GM18907 (cell line): ENCODE results near the gene SAP25.

Source experiments
- ATAC-seq: cut with Tn5 transposase; IDR thresholded peaks from one replicate; pipeline ENCODE4 v1.9.1; 2021; ENCODE audit warnings: mild to moderate bottlenecking, moderate library complexity; ENCODE audit not compliant: unreplicated experiment

The SAP25 gene

GRCh38 chr7:100573691-100574361, at the start of gene SAP25:
SAP25 (minus strand) TSS chr7:100573900; CDS start chr7:100573742, 158 bp downstream.
- no peak for ATAC-seq

- no peak for ATAC-seq
These were observed 47.9 kb upstream of the SAP25 start for GRCh38 chr7:100621554-100621953.

DNA sequence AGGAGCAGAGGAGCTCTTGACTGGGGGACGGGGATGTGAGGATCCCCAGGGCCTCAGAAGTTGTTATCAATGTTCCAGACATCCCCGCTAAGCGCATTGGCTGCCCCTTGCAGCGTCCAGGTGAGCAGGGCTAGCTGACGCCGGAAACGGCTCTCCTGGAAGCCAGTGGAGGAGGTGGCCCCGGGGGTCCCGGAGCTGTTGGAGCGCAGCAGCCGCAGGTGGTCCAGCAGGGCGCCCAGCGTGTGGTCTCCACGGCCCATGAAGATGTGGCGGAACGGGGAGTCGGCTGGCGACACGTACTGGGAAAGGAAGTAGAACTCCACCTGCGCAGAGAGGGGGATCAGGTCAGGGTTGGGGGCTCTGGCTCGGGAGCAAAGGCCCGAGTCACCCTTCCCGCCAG, 47.1 kb upstream of the SAP25 start:
- no peak for ATAC-seq

DNA sequence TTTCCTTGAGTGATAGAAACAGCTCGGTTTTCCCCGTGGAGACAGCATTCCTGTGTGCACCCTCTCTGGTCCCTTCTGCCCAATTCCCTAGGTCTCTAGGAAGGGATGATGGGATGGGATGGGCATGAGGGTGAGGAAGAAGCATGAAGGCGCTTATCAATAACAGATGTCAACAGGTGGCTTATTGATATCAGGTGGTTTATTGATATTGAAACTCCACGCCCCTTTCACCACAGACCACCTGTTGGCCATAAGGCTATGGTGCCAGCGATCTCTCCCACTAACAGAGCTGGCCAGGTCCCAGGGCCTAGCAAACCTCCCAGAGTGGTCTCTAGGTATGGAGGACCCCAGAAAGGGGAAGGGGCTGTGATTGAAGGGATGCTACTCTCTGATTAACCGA, 46.5 kb upstream of the SAP25 start:
- no peak for ATAC-seq

DNA sequence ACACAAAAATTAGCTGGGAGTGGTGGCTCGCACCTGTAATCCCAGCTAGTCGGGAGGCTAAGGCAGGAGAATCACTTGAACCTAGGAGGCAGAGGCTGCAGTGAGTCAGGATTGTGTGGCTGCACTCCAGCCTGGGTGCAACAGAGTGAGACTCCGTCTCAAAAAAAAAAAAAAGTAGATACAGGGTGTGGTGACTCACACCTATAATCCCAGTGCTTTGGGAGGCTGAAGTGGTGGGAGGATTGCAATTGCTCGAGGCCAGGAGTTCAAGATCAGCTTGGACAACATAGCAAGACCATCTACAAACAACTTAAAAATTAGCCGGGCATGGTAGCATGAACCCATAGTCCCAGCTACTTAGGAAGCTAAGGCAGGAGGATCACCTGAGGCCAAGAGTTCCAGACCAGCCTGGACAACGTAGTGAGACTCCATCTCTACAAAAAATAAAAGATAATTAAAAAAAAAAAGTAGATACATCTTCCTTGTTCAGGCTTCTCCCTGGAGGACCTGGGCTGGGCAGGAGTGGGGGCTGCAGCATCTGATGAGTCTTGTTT, 40.7 kb upstream of the SAP25 start:
- ATAC-seq = no peak

GRCh38 chr7:100613412-100614175, 39.9 kb upstream of the SAP25 start:
- no peak for ATAC-seq

DNA sequence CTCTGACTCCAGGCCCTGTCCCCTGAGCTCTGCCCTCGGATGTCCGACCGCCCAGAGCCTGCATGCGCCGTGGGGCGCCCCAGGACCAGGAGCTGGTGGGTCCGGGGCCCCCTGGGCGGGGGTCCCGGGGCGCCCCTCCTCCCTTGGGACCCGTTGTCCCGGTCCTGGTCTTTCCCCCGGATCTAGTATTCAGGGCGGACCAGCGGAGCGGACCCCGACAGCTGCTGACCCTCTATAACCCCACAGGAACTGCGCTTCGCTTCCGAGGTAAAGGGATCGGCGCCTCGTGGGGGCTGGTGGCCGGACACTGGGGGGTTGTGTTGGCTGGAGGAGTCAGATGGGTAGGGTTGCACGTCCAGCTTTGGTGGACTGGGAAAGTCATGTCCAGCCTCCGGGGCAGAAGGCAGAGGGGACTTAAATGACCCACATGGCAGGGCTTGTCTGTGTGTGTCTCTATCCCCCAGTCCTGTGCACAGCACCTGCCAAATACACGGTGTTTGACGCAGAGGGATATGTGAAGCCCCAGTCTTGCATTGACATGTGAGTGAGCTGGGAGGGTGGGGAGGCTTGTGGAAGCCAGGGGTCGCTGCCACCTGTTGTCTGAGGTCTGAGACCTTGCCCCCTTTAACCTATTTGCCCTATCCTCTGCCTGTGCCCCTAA, 39.2 kb upstream of the SAP25 start:
- no peak for ATAC-seq

DNA sequence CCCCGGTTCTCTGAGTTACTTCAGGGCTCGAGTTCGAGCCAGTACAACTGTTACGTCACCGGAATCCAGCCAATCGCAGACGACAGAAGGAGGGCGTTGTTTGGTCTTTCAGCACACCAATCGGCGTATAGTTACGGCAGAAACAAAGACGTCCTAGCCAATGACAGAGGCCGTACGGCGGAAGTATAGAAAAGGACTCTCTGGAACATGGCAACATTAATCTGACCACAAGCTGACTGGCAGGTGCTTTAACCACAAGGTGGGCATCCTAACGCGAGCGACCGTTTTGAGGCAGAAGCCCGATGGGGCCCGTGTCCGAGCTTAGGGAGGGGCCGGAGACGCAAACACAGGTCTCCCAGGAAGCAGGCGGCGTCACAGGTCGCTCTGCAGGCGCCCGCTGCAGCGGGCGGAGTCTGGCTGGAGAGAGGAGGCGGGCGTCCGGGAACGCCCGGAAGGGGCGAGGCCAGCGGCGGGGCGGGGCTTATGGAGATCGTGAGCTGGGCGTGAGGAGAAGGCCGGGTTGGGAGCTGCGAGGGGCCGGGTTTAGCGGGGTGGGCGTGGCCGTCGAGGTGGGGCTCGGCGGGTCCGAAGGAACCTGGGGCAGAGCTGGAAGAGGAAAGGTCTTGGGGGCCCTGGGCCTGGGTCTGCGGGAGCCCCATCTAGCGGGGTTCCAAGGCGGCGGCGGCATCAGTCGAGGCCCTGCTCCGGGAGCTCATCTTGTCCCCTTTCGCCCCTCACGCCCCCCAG, 38.5 kb upstream of the SAP25 start, which contains the start of gene MOSPD3:
Gene MOSPD3 (plus strand): TSS at position 558 of the 747 bp plus-strand sequence. CDS start 252 bp downstream, outside the sequence.
- ATAC-seq = peak; percentile 89

GRCh38 chr7:100609958-100610357, 36.3 kb upstream of the SAP25 start:
- no peak for ATAC-seq

DNA sequence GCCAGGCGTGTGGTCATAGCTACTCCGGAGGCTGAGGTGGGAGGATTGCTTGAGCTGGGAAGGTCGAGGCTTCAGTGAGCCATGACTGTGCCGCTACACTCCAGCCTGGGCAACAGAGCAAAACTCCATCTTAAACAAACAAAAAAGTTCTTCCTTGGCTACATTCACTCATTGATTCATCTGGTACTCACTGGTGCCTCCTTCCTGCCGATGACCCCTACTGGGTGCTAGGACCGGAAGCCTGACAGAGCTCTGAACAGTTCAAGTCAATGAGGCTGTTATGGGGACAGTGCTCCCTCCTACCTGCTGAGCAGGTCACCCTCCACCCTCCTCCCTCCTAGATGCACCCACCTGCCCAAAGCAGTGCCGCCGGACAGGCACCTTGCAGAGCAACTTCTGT, 33.4 kb upstream of the SAP25 start:
- no peak for ATAC-seq

DNA sequence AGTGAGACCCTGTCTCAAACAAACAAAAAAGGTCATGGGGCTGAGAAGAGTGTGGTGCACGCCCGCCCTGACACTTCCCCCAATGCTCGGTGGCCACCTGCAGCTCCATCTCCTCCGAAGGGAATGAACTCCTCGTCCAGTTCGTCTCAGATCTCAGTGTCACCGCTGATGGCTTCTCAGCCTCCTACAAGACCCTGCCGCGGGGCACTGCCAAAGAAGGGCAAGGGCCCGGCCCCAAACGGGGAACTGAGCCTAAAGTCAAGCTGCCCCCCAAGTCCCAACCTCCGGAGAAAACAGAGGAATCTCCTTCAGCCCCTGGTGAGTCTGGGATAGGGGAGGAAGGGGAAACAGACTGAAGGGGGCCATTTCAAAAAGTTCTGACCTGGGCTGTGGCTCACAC, 32.6 kb upstream of the SAP25 start:
- ATAC-seq = no peak

GRCh38 chr7:100604976-100605911, 31.5 kb upstream of the SAP25 start:
- no peak for ATAC-seq

DNA sequence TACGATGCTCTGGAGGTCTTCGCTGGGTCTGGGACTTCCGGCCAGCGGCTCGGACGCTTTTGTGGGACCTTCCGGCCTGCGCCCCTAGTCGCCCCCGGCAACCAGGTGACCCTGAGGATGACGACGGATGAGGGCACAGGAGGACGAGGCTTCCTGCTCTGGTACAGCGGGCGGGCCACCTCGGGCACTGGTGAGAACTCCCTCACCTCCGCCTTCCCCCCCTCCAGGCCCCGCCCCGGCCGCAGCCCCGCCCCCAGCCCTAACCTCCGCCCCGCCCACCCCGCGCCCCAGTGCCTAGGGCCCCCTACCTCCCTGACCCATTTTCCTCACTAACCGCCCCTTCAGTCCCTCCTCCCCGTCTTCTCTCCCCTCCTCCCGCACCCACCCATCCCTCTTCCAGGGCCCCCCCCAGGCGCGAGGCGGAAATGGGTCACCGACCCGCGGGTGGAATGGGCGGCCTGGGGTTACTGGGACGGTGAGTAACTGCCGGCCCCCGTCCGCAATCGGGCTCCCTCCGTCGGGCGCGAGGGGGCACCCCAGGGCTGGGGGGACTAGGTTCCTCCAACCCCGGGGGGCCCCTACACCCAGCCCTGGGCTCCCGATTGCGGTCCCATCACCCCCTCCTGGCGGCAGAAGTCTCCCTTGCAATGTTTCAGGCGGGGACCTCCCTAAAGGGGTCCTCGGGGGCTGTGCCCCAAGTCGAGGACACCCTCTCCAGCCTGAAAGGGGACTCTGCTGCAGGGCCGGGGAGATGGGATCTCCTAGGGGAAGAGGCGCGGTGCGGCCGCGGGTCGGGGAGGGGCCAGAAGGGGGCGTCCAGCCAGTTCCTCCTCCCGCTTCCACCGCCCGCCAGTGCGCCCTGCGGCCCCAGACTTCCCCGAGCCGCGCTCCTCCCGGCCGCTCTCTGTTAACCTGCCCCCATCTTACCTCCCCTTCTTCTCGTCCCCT, 30.6 kb upstream of the SAP25 start:
- ATAC-seq = peak; percentile 46

GRCh38 chr7:100603726-100604027, 30.0 kb upstream of the SAP25 start:
- no peak for ATAC-seq

GRCh38 chr7:100602889-100603725, 29.4 kb upstream of the SAP25 start:
- no peak for ATAC-seq

DNA sequence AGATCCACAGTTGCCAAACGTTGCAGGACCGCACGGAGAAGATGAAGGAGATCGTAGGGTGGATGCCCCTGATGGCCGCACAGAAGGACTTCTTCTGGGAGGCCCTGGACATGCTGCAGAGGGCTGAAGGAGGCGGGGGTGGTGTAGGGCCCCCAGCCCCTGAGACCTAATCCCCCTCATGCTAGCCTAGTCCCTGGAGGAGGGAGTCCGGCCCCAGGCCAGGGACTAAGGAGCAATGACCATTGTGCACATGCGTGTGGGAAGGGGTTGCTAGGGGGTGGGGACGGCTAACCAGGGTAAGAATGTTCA, 27.0 kb upstream of the SAP25 start:
- ATAC-seq = no peak

DNA sequence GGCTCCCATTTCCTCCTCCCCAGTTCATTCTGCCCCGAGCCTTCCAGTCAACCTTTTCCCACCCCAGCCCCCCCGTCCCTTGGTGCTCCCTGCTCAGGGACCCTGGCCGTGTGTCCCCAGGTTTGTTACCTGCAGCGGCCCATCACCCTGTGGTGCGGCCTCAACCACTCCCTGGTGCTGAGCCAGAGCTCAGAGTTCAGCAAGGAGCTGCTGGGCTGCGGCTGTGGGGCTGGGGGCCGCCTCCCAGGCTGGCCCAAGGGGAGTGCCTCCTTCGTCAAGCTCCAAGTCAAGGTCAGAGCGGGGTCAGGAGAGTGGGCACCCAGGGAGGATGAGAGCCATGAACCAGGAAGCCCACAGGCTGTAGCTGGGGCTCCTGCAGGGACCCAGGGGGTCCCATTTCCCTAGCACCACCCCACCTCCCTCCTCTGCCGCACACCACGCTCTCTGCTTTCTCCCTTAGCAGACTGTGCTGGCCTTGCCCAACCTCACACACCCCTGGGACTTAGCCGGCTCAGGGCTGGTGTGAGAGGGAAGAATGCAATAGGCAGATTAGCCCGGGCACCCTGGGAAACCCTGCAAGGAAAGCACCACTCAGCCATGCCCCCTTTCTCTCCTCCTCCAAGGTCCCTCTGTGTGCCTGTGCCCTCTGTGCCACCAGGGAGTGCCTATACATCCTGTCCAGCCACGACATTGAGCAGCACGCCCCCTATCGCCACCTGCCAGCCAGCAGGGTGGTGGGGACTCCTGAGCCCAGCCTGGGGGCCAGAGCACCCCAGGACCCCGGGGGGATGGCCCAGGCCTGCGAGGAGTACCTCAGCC, 26.4 kb upstream of the SAP25 start:
- ATAC-seq = no peak
